Sigmoid colon (tissue), 4 donors: ENCODE data around the gene AGPAT1.

Experiments used
- CTCF ChIP-seq, 4 experiments: fragments of 450-650 bp in 3 of 4; fragments of 200-600 bp in 1 of 4; IDR thresholded peaks; one replicate each; pipeline ENCODE4 v1.5.1; 2016 to 2019; ENCODE audit warnings: antibody characterized with exemption in 4 of 4, mild to moderate bottlenecking in 3 of 4, moderate library complexity in 2 of 4
- POLR2A ChIP-seq, 2 donors: fragments of 450-650 bp; IDR thresholded peaks; one replicate each; pipeline ENCODE4 v1.6.1; 2016; ENCODE audit warnings: antibody characterized with exemption in 2 of 2, mild to moderate bottlenecking in 2 of 2, moderate library complexity in 2 of 2
- POLR2AphosphoS5 ChIP-seq, 4 donors: sonication (generic); formaldehyde crosslinking; IDR thresholded peaks; one replicate each; pipeline ENCODE4 v1.6.1; 2017; ENCODE audit warnings: antibody characterized with exemption in 4 of 4

GRCh38 chr6:32166411-32167061 is 9.3 kb downstream of the AGPAT1 start:
- TF ChIP-seq CTCF (IDR thresholded peaks at IDR 0.05) (no peak), POLR2A (IDR thresholded peaks at IDR 0.05) (no peak), POLR2AphosphoS5 (IDR thresholded peaks at IDR 0.05) (no peak)
